HG03571 (cell line): ENCODE data around the gene CFD.
"Not testable (repeated sequence)": the region's sequence is repeated elsewhere in the genome, so short reads cannot be mapped to it uniquely, and the experiment has no call there.

Experiments
- ATAC-seq: cut with Tn5 transposase; IDR thresholded peaks from one replicate; pipeline ENCODE4 v1.9.1; 2021; ENCODE audit not compliant: unreplicated experiment

CFD gene

DNA sequence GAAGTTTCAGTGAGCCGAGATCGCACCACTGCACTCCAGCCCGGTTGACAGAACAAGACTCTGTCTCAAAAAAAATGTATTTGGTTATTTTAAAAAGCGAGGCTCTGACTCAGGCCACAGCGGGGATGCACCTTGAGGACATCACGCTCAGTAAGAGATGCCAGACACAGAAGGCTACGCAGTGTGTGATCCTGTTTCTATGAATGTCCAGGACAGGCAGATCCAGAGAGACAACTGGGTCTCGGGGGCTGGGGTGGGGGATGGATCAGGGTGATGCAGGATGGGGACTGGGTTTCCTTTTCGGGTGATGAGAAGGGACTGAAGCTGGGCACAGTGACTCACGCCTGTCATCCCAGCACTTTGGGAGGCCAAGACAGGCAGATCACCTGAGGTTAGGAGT, 28.1 kb downstream of the CFD start:
- no peak for ATAC-seq

DNA sequence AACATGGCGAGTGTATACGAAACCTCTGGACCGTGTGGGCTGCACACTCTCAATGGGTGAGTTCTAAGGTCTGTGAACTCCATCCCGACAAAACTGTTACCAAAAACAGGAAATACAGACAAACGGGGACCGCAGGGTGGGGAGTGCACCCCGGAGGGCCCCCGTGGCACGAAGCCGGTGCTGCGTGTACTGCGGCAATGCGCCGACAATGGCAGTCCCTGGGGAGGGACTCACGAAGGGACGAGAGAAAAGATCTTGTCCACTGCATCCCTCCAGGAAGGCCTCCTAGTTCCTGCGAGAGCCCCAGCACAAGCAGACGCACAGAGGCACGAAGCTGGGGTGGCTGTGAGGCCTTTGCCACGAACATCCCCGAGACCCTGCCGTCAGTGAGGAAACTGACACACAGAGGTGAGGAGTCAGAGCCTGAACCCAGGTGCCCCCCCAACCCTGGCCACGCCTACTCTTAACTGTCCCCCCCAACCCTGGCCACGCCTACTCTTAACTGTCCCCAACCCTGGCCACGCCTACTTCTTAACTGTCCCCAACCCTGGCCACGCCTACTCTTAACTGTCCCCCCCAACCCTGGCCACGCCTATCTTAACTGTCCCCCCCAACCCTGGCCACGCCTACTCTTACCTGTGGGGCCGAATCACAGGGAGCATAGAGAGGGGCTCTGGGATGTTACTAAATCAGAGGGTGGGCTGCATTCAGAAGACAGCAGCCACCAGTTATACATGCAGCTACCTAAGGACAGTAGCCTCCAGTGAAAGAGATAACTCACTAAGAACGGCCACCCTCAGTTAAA, 29.3 kb downstream of the CFD start:
- ATAC-seq, result no peak

DNA sequence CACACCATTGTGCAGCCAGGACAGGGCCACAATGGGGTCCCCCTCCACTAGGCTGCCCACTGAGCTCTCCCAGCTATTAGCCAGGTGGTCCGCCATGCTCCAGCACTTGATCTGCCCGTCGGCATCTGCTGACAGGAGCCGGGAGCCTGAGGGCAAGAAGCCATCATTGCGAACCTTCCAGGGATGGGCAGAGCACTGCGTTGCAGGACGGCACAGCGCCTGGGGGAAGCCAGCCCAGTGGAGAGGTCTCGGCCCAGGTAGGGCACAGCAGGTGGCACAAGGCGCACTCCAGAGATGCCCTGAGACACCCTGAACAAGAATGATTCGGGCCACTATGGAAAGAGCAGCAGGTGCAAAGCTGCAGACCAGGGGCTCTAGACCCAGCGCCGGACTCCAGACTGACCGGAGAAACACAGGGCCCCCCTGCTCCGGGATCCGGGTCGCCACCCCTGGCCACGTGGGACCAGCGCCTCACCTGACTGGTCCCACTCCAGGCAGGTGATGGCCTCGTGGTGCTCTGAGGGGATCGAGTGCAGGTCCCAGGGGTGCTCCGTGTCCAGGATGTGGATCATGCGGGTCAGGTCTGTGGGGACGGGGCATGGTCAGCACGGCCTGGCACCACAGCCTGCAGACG, 30.3 kb downstream of the CFD start:
- no peak for ATAC-seq

DNA sequence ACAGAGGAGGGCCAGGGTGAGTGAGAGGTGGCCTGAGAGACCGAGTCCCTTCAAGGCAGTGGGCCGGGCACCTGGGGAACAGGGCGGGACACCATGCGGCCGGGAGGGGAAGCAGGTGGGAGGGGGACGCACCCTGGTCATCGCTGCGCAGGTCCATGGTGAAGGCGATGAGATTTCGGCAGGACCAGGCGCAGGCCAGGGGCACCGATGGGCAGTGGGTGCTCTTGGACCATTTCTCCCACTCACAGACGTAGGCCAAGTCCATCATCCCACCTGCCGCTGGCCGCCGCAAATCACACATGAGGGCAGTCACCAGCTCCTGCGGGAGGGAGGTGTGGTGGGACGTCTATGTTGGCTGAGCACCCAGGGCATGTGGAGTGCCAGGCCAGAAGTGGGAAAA, 31.4 kb downstream of the CFD start:
- ATAC-seq, result no peak

DNA sequence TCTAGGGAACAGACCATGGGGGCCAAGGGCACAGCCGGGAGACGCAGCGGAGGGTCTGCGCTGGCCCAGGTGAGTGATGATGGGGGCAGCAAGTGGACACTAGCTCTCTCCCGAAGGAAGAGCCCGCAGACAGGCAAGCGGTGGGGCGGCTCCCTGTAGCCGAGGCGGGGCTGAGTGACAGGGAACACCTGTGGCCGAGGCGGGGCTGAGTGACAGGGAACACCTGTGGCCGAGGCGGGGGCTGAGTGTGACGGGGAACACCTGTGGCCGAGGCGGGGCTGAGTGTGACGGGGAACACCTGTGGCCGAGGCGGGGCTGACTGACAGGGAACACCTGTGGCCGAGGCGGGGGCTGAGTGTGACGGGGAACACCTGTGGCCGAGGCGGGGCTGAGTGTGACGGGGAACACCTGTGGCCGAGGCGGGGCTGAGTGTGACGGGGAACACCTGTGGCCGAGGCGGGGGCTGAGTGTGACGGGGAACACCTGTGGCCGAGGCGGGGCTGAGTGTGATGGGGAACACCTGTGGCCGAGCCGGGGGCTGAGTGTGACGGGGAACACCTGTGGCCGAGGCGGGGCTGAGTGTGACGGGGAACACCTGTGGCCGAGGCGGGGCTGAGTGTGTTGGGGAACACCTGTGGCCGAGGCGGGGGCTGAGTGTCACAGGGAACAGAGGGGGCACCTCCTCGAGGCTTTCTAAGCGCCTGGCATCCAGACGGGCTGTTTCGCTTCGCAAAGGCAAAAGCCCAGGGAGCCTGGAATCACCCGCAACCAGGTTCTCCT, 32.1 kb downstream of the CFD start:
- ATAC-seq, result not testable (repeated sequence)

DNA sequence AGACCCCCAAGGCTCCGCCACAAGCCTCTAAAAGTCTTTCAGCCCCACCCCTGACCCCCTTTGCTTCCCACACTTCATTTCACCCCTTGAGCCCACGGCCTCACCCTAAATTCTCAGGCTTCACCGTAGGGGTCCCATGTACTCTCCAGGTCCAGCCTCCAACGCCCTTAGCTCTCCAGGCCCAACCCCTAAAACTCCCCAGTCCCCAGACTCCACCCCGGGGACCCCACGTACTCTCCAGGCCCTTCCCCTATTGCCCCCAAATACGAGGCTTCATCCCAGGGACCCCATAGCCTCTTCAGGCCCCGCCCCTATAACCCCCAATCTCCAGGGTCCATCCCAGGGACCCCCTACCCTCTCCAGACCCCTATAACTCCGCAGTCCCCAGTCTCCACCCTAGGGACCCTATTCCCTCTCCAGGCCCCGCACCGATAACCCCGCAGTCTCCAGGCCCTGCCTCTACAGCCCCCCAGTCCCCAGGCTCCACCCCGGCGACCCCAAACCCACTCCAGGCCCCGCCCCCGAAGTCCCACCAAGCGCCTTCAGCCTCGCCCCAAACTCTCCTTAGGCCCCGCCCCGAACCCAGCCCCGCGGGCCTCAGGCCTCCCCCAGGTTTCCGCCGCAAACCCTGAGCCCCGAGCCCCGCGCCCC, 32.9 kb downstream of the CFD start:
- no peak for ATAC-seq

DNA sequence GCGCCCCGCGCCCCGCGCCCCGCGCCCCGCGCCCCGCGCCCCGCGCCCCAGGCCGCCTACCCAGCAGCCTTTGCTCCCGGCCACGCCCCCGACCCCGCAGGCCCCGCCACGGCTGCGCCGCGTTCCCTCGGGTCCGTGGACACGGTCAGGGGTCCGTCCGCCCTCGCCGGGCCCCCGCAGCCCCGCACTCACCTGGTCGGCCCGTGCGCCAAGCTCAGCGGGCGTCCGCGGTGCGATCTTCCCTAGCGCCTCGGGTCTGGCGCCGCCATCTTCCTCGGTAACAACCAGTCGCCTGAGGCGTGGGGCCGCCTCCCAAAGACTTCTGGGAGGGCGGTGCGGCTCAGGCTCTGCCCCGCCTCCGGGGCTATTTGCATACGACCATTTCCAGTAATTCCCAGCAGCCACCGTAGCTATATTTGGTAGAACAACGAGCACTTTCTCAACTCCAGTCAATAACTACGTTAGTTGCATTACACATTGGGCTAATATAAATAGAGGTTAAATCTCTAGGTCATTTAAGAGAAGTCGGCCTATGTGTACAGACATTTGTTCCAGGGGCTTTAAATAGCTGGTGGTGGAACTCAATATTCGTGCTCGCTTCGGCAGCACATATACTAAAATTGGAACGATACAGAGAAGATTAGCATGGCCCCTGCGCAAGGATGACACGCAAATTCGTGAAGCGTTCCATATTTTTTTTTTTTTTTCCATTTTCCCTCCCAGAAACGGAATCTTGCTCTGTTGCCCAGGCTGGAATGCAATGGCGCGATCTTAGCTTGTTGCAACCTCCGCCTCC, 33.6 kb downstream of the CFD start, which contains the start of the genes MED16 and RNU6-9:
Gene MED16, minus strand, starts transcription at position 294 of the 796 bp plus-strand sequence. CDS start 2,056 bp downstream, outside the sequence.
Gene RNU6-9, plus strand, starts transcription at position 591 of the 796 bp plus-strand sequence.
- peak; percentile 66 for ATAC-seq

DNA sequence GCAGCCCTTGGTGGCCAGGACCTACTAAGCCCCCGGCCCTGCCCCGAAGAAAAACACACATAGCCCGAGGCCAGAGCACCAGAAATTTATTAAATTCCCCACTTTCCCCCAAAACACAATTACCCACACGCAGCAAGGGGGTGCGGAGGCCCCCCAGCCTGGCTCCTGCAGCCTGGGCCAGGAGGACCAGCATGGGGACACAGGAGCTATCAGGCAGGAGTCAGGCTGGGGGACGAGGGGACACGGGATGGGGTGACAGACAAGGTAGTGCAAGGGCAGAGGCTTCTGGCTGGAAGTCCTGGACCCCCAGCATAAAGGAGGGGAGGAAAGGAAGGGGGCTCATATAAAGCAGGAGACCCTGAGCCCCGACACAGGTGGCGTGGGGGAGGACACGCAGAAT, 37.0 kb downstream of the CFD start:
- no peak for ATAC-seq

DNA sequence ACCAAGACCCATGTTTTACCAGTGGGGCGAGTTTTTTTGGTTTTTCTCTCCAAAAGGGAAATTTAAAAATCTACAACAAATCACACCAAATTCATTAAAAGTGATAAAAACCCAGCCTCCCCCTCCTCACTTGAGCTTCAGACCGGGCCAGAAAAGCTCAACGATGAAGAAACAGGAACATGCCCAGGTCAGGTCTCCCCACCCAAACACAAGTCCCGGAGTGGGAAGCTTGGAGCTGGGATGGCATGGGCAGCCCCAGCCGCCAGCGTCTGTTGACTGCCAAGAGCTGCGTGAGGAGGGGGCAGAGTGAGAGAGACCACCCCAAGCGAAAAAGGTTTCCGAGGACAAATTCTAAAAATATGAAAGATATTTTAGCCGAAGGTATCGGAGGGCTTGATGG, 37.5 kb downstream of the CFD start:
- no peak for ATAC-seq

DNA sequence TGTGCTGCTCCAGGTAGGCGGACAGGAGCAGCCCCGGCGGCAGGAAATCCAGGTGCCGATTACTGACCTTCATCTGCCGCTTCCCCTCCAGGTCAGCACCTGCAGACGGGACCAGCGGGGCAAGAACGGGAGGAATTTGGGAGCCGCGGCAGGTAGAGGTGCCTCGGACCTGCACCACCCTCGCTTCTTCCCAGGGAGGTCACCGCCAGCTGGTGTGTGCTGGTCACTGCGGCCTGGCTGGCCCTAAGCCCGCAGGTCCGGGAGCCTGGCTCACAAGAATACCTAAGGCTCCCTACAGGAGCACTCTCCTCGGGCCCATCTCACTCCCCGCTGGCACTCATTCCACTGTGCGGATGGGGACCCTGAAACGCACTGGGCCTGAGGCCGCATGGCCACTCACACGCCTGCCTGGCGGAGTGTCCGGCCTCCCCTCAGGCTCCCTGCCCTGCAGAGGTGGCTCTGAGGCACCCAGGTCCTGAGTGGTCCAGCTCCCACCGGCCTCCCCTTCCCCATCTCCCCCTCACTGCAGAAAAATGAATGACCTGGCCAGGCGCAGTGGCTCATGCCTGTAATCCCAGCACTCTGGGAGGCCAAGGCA, 38.1 kb downstream of the CFD start:
- no peak for ATAC-seq

DNA sequence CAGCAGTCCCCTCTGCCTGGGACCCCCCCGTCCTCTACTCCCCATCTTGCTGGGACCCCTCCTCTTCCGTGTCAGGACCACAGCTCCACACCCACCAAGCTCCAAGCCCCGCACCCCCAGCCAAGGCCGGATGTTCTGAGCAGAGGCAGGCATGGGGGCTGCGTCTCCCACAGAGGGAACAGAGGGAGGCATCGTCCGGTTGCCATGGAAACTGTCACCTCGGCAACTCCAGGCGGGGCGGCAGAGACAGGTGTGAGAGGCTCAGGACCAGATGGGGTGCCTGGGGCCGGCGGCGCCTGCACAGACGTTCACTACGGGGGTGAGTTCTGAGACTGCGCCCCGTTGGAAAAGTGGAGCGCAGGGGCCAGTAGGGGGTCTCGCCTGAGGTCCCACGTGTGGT, 39.2 kb downstream of the CFD start:
- ATAC-seq, result no peak

DNA sequence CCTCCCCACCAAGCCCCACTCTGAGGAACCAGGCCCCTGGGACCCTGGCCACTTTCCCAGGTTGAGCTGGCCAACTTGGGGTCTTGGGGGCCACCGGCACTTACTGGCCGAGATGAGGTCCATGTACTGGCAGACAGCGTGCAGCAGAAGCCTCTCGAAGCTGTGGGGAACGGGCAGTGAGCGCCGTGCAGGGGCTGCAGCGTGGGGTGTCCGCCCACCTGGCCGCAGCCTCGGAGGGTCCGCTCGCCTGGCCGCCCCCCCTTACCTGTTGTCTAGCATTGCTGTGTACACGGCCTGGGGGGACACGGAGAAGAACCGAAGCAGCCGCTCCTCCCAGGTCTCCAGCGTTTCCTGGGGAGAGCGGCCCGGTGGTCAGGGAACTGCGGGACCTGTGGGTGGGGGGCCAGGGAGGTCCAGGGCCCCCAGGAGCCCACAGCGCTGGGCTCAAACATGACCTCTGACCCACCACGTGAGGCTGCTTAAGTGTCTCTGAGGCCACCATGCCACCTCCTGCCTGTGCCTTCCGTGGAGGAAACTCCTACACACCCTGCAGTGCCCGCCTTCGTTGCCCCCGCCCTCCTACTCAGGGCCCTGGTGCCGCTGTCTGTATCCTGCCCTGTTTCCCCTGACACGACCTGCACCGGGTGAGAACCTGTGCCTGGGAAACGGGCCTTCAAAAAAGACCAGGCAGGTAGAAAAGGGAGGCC, 40.0 kb downstream of the CFD start:
- ATAC-seq, result no peak

DNA sequence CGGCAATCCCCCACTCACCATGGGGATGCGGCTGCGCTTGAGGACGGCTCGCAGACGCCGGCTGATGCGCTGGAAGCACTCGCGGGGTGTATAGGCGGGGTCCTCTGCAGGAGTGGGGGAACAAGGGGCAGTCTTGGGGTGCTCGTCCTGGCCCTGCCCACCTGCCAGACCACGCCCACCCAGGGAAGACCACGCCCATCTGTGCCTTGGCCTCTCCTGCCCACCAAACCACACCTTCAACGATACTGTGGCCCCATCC, 40.5 kb downstream of the CFD start:
- no peak for ATAC-seq

DNA sequence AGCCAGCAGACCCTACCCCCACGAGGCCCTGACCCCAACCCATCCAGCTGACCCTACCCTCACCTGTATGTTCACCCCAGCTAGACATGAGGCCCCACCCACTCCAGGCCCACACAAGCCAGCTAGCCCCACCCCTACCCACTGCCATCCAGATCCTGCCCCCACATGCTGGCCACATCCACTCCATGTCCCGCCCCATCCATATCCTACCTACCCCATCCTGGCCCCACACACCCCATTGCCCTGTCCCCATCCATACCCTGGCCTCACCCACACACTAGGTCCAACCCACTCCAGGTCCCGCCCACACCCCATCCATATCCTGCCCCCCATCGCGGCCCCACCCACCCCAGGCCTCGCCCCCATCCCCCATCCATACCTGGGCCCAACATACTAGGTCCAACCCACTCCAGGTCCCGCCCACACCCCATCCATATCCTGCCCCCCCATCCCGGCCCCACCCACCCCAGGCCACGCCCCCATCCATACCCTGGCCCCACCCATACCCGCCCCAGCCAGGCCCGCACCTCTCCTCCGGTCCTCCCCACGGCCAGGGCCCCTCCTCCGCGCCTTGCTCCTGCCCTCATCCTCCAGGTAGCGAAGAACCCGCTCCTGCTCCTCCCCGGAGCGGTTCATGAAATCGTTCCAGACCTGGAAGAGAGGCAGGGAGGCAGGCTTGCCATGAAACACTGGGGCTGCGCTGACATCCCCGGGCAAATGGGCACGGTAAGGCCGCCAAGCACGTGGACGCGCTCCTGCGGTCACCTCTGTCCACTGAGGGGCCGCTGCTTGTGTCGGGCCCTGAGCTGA, 41.0 kb downstream of the CFD start:
- no peak for ATAC-seq

DNA sequence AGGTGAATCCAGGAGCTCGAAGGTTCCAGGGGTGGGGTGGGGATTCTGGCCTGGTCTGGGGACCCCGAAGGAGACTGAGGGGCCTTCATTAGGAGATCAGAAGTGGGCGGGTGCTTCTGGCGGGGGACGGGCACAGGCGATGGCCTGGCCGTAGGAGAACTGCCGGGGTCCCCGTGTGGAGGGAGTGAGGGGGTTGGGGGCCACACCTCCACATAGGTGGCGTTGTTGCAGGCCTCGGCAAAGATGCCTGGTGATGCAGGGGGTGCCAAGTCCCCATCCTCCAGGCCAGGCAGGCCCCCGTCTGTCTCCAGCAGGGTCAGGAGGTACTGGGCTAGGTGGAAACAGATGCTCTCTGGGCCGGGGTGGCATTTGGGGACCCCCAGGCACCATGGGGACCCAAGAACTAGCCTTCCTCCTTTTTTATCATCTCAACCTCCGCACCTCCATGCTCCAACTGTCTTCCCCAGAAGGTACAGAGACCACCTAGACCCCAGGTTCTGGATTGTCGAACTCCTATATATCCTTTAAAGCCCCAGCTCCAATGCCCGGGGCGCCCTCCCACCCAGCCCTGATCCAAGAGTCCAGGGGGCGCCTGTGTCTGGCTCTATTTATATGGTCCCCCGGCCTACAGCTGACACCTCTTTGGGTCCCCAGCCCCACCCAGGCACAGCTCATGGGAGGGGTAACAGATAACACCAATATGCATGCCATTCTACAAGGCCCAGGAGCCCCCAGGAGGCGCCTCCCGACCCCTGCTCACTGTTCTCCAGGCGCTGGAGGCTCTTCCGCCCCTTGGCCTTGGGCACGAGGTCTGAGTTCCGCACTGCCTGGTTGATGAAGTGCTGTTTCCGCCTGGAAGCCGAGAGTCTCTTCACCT, 42.0 kb downstream of the CFD start:
- ATAC-seq, result no peak

DNA sequence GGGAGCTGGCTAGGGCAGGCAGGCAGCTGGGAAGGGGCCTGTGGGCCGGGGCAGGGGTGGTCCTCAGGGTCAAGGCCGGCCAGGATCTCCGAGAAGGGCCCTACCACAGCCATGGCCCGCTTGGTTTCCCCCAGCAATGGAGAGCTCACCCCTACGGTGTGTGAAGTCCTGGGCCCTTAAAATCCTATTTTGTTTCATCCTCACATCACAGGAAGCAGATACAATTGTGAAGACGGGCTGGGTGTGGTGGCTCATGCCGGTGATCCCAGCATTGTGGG, 42.6 kb downstream of the CFD start:
- no peak for ATAC-seq

DNA sequence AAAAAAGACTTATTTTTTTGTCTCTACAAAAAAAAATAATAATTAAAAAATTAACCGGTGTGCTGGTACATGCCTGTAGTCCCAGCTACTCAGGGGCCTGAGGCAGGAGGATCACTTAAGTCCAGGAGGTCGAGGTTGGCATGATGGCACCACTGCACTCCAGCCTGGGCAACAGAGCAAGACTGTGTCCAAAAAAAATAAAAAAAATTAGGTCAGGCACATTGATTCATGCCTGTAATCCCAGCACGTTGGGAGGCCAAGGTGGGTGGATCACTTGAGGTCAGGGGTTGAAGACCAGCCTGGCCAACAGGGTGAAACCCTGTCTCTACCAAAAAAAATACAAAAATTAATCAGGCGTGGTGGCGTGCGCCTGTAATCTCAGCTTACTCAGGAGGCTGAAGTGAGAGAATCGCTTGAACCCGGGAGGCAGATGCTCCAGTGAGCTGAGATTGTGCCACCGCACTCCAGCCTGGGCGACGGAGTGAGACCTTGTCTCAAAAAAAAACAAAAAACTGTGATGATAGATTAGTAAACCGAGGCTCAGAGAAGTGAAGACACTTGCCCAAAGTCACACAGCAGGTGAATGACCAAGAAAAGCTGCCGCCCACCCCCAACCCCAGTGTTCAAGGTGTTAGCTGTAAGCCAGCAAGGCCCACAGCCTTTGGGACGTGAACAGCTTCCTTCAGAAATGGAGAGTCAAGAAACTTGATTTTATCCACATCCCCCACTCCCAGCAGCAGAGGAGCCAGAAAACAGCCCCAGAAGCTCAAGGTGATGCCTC, 43.2 kb downstream of the CFD start:
- ATAC-seq, result no peak
